K562 treated with DMSO at 1 percent for 4 hours (cell line): ENCODE data around the gene ALDH1A1. TPM values are rescaled to one million over a fixed set of nuclear protein-coding genes. Genes with fewer than 3 reads are reported as not detected.

Experiments used
- total RNA-seq: library from RNA; unstranded; fragments of 300-600 nt; gene quantifications from 2 replicates; pipeline ENCODE4 v1.2.3, GENCODE V29; 2022; ENCODE audit not compliant: insufficient read depth

Gene ALDH1A1
- 51.9 and 60.4 TPM in 2 replicates for total RNA-seq

DNA sequence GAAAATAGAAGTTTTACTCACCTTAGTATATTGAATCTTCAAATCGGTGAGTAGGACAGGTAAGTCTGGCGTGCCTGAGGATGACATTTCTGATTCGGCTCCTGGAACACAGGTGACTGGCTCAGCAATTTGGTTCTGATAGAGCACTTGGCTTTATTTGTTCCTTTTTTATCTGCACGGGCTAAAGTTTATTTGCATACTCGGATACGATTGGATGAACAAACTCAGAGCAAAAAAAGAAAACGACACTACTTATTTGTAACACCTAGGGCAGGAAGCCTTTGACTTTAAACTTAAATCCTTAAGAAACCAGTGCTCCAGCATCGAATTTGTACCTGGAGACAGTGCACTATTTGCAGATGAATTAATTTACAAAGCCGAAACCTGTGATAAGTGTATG, at the start of gene ALDH1A1:
Gene ALDH1A1, minus strand, starts transcription at position 140 of the 400 bp plus-strand sequence. Its CDS starts 53 bp downstream, at position 87.

Other genes starting within 250 kb of the ALDH1A1 start
- 262 and 291 TPM in 2 replicates for gene ANXA1, start 198.8 kb upstream of the ALDH1A1 start, total RNA-seq